ENCODE measurements around the gene SH2D5. TPM values are rescaled to one million over a fixed set of nuclear protein-coding genes. Genes with fewer than 3 reads are reported as not detected.
A peak's percentile ranks its signal among the peaks of the same experiment; 100 is the strongest.

SH2D5 gene
- total and polyA plus RNA-seq, 2 donors, result 0.14 to 1.4 TPM

DNA sequence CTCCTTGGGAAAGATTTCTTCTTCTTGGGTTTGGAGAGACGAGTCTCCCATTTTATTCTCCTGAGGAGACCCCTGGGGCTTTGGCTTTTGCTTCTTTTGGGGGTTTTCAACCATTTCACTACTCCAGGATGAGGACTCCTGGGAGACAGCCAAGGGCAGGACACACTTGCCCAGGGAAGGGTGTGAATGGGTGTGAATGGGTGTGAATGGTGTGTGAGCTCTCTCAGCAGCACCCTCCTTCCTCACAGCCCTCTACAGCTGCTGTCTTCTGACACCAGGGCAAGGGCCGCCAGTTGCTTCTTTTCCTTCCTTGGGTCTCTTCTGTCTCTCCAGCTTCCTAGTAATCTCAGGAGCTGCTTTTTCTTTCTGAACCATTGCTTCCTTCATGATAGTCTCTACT lies 38.9 kb downstream of the SH2D5 start:
- Histone ChIP-seq H3K27me3 (ENCODE audit: control insufficient read depth in 2 of 2, insufficient read depth in 1 of 2, low read length in 1 of 2) (no peaks in the 10 kb centered on the region), H3K4me3 (ENCODE audit: low read length in 2 of 2) (no peak overlapping the region), H3K9me3 (ENCODE audit: control insufficient read depth in 2 of 2, insufficient read depth in 1 of 2, low read length in 1 of 2) (no peaks in the 10 kb centered on the region), H3K27ac (ENCODE audit: low read depth in 1 of 2, low read length in 1 of 2) (no peak overlapping the region), H3K36me3 (ENCODE audit: control insufficient read depth in 2 of 2, insufficient read depth in 2 of 2, low read length in 1 of 2) (no peaks in the 10 kb centered on the region), H3K4me1 (ENCODE audit: control insufficient read depth in 2 of 2, insufficient read depth in 2 of 2, low read length in 2 of 2) (peaks cover 0 to 11% of the 10 kb centered on the region in 2 donors)
- DNase-seq (ENCODE audit: low read depth in 6 of 9, low spot score in 9 of 9), result no peak
- WGBS, result 89% methylated on average over 2 of the region's 2 CpGs

DNA sequence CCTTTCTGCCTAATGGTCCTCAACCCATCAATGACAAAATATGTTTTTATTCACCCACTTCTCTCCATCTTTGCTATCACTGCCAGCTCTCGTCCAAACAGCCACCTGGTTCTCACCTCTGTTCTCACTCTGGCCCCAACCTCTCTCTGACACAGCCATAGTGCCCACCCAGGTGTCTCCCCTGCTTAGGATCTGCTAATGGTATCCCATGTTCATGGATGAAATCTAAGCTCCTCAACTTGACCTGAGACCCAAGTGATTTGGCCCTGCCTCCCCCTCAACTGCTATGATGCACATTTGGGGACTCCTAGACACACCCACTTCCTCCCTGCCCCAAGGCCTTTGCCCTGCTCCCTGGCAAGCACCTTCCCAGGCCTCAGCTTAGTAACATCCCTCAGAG lies 40.6 kb downstream of the SH2D5 start:
- WGBS, result 91% methylated on average over 1 of the region's 1 CpG
- no peak overlapping the region for H3K4me3 ChIP-seq (ENCODE audit: low read length in 2 of 2)

DNA sequence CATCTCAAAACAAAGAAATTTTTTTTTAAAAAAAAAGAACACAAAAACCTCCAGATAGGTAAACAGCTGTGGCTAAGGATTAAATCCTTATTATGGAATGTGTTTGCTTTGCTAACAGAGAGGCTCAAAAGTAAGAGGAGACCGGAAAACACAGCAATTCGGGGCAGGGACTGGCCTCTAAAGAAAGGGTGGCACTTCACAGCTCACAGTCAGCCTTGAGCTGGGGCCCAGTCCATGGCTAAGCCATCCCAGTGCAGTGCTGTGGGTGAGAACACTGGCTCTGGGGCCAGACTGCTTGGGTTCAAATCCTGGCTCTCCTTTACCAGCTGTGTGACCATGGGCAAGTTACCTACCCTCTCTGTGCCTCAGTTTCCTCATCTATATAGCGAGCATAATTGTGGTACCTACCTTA lies 42.9 kb downstream of the SH2D5 start:
- no peaks in the 10 kb centered on the region for H3K27me3 ChIP-seq (ENCODE audit: control insufficient read depth in 2 of 2, insufficient read depth in 1 of 2, low read length in 1 of 2)
- DNase-seq (ENCODE audit: low read depth in 6 of 9, low spot score in 9 of 9), result no peak

More for the DNA sequence above, 40.6 kb downstream of the SH2D5 start:
- Histone ChIP-seq H3K36me3 (ENCODE audit: control insufficient read depth in 2 of 2, insufficient read depth in 2 of 2, low read length in 1 of 2) (no peaks in the 10 kb centered on the region), H3K27ac (ENCODE audit: low read depth in 1 of 2, low read length in 1 of 2) (no peak overlapping the region), H3K27me3 (ENCODE audit: control insufficient read depth in 2 of 2, insufficient read depth in 1 of 2, low read length in 1 of 2) (no peaks in the 10 kb centered on the region), H3K4me1 (ENCODE audit: control insufficient read depth in 2 of 2, insufficient read depth in 2 of 2, low read length in 2 of 2) (peaks cover 0 to 8% of the 10 kb centered on the region in 2 donors), H3K9me3 (ENCODE audit: control insufficient read depth in 2 of 2, insufficient read depth in 1 of 2, low read length in 1 of 2) (no peaks in the 10 kb centered on the region)
- no peak for DNase-seq (ENCODE audit: low read depth in 6 of 9, low spot score in 9 of 9)

DNA sequence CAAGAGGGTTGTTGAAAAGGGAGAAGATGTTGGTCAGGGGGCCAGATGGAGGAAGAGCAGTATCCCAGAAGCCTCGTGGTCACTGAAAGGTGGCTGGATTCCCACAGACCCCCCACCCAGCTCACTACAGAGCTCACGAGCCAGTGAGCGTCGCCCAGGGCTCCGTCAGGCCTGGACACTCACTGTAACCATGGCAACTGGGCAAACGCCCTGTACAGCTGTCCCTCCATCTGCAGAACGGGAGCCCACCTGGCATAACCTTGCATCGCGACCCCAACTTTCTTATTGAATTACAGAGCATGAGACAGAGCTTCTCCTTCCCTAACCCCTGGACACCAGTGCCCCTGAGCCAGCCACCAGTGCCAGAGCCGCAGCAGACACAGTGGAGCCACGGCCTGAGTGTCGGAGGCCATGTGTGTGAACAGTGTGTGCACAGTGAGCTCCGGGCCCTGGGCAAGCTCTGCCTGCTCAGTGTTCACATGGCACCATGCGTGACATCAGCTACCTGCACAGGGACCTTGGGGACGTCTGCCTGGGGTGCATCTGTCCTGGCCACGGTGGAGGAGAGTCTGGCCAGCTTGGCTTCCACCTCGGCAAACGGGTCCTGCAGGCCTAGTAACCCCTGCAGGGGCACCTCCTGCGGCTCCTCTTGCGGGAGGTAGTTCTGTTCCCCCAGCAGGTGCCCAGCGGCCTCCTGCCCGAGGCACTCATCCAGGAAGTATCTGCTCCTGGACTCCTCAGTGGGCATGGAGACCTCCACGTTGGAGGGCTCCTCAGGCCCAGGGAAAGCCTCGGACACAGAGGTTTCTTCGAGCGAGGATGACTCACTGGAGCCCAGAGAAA lies 45.4 kb downstream of the SH2D5 start:
- H3K27ac ChIP-seq (ENCODE audit: low read depth in 1 of 2, low read length in 1 of 2), result no peak overlapping the region
- 94% methylated on average over 26 of the region's 26 CpGs for WGBS

More for the DNA sequence above, 42.9 kb downstream of the SH2D5 start:
- H3K36me3 ChIP-seq (ENCODE audit: control insufficient read depth in 2 of 2, insufficient read depth in 2 of 2, low read length in 1 of 2), result no peaks in the 10 kb centered on the region
- no peak overlapping the region for H3K4me3 ChIP-seq (ENCODE audit: low read length in 2 of 2)
- H3K4me1 ChIP-seq (ENCODE audit: control insufficient read depth in 2 of 2, insufficient read depth in 2 of 2, low read length in 2 of 2), result no peaks in the 10 kb centered on the region
- H3K9me3 ChIP-seq (ENCODE audit: control insufficient read depth in 2 of 2, insufficient read depth in 1 of 2, low read length in 1 of 2), result no peaks in the 10 kb centered on the region
- whole genome bisulfite sequencing, result 97% methylated on average over 3 of the region's 3 CpGs
- no peak overlapping the region for H3K27ac ChIP-seq (ENCODE audit: low read depth in 1 of 2, low read length in 1 of 2)

DNA sequence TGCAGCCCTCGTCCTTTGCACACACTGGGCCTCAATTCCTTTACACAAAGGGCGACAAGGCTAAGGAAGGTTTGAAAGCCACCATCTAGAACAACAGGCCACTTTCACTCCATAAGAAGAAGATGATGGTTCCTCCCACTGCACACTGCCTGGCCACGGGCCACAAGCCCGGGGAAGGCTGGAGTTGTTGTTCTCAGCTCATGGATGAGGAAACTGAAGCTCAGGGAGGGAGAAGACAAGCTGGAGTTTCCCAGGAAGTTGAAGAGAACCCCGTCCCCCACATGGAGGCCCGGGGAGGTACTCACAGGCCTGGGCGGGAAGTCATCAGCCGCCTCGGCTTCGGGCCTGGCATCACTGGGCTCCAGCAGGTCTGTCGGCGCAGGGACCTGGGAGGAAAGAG lies 46.8 kb downstream of the SH2D5 start:
- no peak overlapping the region for H3K4me3 ChIP-seq (ENCODE audit: low read length in 2 of 2)
- DNase-seq (ENCODE audit: low read depth in 6 of 9, low spot score in 9 of 9), result no peak
- H3K4me1 ChIP-seq (ENCODE audit: control insufficient read depth in 2 of 2, insufficient read depth in 2 of 2, low read length in 2 of 2), result peaks cover 0 to 8% of the 10 kb centered on the region in 2 donors
- H3K27ac ChIP-seq (ENCODE audit: low read depth in 1 of 2, low read length in 1 of 2), result peak overlapping the region in 1 of 2 donors; percentile 26
- WGBS, result 95% methylated on average over 12 of the region's 12 CpGs
- no peaks in the 10 kb centered on the region for H3K27me3 ChIP-seq (ENCODE audit: control insufficient read depth in 2 of 2, insufficient read depth in 1 of 2, low read length in 1 of 2)
- no peaks in the 10 kb centered on the region for H3K36me3 ChIP-seq (ENCODE audit: control insufficient read depth in 2 of 2, insufficient read depth in 2 of 2, low read length in 1 of 2)
- no peaks in the 10 kb centered on the region for H3K9me3 ChIP-seq (ENCODE audit: control insufficient read depth in 2 of 2, insufficient read depth in 1 of 2, low read length in 1 of 2)

More for the DNA sequence above, 45.4 kb downstream of the SH2D5 start:
- Histone ChIP-seq H3K4me1 (ENCODE audit: control insufficient read depth in 2 of 2, insufficient read depth in 2 of 2, low read length in 2 of 2) (peaks cover 0 to 8% of the 10 kb centered on the region in 2 donors), H3K4me3 (ENCODE audit: low read length in 2 of 2) (no peak overlapping the region), H3K36me3 (ENCODE audit: control insufficient read depth in 2 of 2, insufficient read depth in 2 of 2, low read length in 1 of 2) (no peaks in the 10 kb centered on the region), H3K27me3 (ENCODE audit: control insufficient read depth in 2 of 2, insufficient read depth in 1 of 2, low read length in 1 of 2) (no peaks in the 10 kb centered on the region), H3K9me3 (ENCODE audit: control insufficient read depth in 2 of 2, insufficient read depth in 1 of 2, low read length in 1 of 2) (no peaks in the 10 kb centered on the region)
- no peak for DNase-seq (ENCODE audit: low read depth in 6 of 9, low spot score in 9 of 9)

DNA sequence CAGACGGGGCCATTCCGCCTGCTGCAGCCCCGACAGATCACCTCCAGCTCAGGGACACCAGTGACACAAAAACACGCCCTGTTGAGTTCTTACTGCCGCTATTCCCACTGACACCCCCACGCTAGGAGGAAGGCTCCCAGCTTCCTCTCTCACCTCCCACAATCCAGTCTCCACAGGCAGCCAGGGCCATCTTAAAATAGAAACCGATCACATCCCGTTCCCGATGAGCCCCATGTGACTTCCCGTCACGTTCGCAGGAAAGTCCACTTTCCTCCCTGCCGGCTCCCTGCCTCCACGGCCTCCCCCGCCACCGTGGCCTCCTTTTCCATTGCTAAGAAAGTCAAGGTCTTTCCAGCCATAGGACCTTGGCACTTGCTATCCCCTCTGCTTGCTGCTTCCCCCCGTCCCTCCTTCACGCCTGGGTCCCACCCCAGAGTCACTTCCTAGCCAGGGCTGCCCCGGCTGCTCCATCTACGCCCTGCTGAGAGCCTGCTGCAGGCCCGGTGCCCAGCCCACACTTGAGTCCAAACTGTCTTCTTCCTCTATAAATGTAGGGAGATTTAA lies 47.3 kb downstream of the SH2D5 start:
- peak overlapping the region in 1 of 2 donors; percentile 26 for H3K27ac ChIP-seq (ENCODE audit: low read depth in 1 of 2, low read length in 1 of 2)
- WGBS, result 88% methylated on average over 21 of the region's 21 CpGs

DNA sequence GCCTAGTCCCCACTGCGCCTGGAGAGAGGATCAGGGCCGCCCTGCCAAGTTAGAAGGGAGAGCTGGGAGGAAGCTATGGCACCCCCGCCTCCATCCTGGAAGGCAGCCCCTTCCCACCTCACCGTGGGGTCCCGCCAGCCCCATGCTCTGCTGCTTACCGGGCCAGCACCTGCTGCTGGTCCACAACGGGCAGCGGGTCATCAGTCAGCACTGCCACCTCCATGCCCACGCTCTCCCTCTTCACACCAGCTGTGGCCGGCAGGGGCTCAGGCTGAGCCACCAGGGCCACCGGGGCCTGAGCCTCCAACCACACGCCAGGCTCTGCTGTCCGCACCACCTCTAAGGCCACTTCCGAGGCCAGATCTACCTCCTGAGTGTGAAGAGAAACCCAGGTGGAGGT lies 47.9 kb downstream of the SH2D5 start:
- no peak overlapping the region for H3K4me3 ChIP-seq (ENCODE audit: low read length in 2 of 2)
- H3K4me1 ChIP-seq (ENCODE audit: control insufficient read depth in 2 of 2, insufficient read depth in 2 of 2, low read length in 2 of 2), result peaks cover 0 to 8% of the 10 kb centered on the region in 2 donors
- no peak overlapping the region for H3K27ac ChIP-seq (ENCODE audit: low read depth in 1 of 2, low read length in 1 of 2)
- WGBS, result 97% methylated on average over 14 of the region's 14 CpGs
- no peak for DNase-seq (ENCODE audit: low read depth in 6 of 9, low spot score in 9 of 9)
- H3K36me3 ChIP-seq (ENCODE audit: control insufficient read depth in 2 of 2, insufficient read depth in 2 of 2, low read length in 1 of 2), result no peaks in the 10 kb centered on the region
- H3K27me3 ChIP-seq (ENCODE audit: control insufficient read depth in 2 of 2, insufficient read depth in 1 of 2, low read length in 1 of 2), result no peaks in the 10 kb centered on the region
- H3K9me3 ChIP-seq (ENCODE audit: control insufficient read depth in 2 of 2, insufficient read depth in 1 of 2, low read length in 1 of 2), result no peaks in the 10 kb centered on the region

More for the DNA sequence above, 47.3 kb downstream of the SH2D5 start:
- no peaks in the 10 kb centered on the region for H3K36me3 ChIP-seq (ENCODE audit: control insufficient read depth in 2 of 2, insufficient read depth in 2 of 2, low read length in 1 of 2)
- no peak overlapping the region for H3K4me3 ChIP-seq (ENCODE audit: low read length in 2 of 2)
- no peaks in the 10 kb centered on the region for H3K27me3 ChIP-seq (ENCODE audit: control insufficient read depth in 2 of 2, insufficient read depth in 1 of 2, low read length in 1 of 2)
- peaks cover 0 to 8% of the 10 kb centered on the region in 2 donors for H3K4me1 ChIP-seq (ENCODE audit: control insufficient read depth in 2 of 2, insufficient read depth in 2 of 2, low read length in 2 of 2)
- no peaks in the 10 kb centered on the region for H3K9me3 ChIP-seq (ENCODE audit: control insufficient read depth in 2 of 2, insufficient read depth in 1 of 2, low read length in 1 of 2)
- DNase-seq (ENCODE audit: low read depth in 6 of 9, low spot score in 9 of 9), result no peak

DNA sequence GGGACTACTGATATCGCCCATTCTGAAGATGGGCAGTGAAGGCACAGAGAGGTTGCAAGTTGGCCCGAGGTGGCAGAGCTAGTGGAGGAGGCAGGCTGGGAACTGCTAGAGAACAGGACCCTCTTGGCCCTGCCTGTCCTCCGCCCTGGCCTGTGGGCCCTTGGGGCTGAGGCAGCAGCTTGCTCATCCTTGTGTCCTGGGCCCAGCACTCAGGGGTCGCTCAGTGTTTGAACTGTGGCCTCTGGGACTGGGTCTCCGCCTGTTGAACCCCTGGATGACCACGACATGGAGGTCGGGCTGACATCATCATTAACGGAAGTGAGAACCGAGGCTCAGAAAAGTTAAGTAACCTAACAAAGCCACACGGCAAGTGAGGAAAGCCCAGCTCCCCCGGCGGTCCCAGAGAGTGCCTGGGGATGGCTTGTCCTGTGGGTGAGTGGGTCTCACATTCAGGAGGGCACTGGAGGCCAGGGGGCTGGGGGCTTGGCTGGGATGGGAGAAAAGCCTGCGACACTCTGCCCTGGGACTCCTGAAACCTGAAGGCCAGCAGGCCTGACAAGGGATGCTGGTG lies 48.4 kb downstream of the SH2D5 start:
- WGBS, result 97% methylated on average over 13 of the region's 13 CpGs
- Histone ChIP-seq H3K27ac (ENCODE audit: low read depth in 1 of 2, low read length in 1 of 2) (no peak overlapping the region), H3K27me3 (ENCODE audit: control insufficient read depth in 2 of 2, insufficient read depth in 1 of 2, low read length in 1 of 2) (no peaks in the 10 kb centered on the region), H3K36me3 (ENCODE audit: control insufficient read depth in 2 of 2, insufficient read depth in 2 of 2, low read length in 1 of 2) (no peaks in the 10 kb centered on the region), H3K9me3 (ENCODE audit: control insufficient read depth in 2 of 2, insufficient read depth in 1 of 2, low read length in 1 of 2) (no peaks in the 10 kb centered on the region), H3K4me1 (ENCODE audit: control insufficient read depth in 2 of 2, insufficient read depth in 2 of 2, low read length in 2 of 2) (peaks cover 0 to 8% of the 10 kb centered on the region in 2 donors), H3K4me3 (ENCODE audit: low read length in 2 of 2) (no peak overlapping the region)
- DNase-seq (ENCODE audit: low read depth in 6 of 9, low spot score in 9 of 9), result no peak

DNA sequence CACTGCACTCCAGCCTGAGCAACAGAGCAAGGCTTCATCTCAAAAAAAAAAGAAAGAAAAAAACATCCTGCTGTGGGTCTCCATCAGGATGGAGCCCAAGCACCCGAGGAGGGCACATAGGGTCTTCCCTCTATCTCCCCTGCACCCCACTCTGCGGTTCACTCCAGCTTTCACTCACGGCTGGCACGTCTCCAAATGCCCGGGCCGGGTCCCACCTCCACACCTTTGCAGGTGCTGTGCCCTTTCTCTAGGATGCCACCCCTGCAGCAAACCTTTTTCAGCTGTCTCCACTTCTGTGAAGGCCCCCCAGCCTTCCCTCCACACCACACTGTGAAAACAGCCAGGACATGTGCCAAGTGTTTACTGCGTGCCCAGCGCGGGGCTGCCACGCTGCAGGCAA lies 48.9 kb downstream of the SH2D5 start:
- H3K27me3 ChIP-seq (ENCODE audit: control insufficient read depth in 2 of 2, insufficient read depth in 1 of 2, low read length in 1 of 2), result no peaks in the 10 kb centered on the region
- no peak overlapping the region for H3K4me3 ChIP-seq (ENCODE audit: low read length in 2 of 2)
- no peak for DNase-seq (ENCODE audit: low read depth in 6 of 9, low spot score in 9 of 9)
- no peaks in the 10 kb centered on the region for H3K36me3 ChIP-seq (ENCODE audit: control insufficient read depth in 2 of 2, insufficient read depth in 2 of 2, low read length in 1 of 2)
- no peaks in the 10 kb centered on the region for H3K9me3 ChIP-seq (ENCODE audit: control insufficient read depth in 2 of 2, insufficient read depth in 1 of 2, low read length in 1 of 2)
- H3K27ac ChIP-seq (ENCODE audit: low read depth in 1 of 2, low read length in 1 of 2), result no peak overlapping the region
- H3K4me1 ChIP-seq (ENCODE audit: control insufficient read depth in 2 of 2, insufficient read depth in 2 of 2, low read length in 2 of 2), result peaks cover 0 to 8% of the 10 kb centered on the region in 2 donors
- WGBS, result 97% methylated on average over 10 of the region's 10 CpGs
